OCI-LY3 (cell line): ENCODE data around the gene BCLAF3.
A peak's percentile ranks its signal among the peaks of the same experiment; 100 is the strongest.

Experiments
- H2AFZ ChIP-seq: fragments of 200-600, 300-600 bp; shearing (Covaris generic); 2 replicates; pipeline ENCODE4 v1.6.0; 2014; ENCODE audit warnings: antibody characterized with exemption, low read depth, low read length
- H3K27ac ChIP-seq: fragments of 200-600, 300-600 bp; sonication (generic); 2 replicates; pipeline ENCODE4 v1.5.1; 2014; ENCODE audit warnings: mild to moderate bottlenecking, low read length, moderate library complexity, mixed read lengths
- H3K27me3 ChIP-seq: fragments of 200-600, 300-600 bp; sonication (generic); 2 replicates; pipeline ENCODE4 v1.6.1; 2014; ENCODE audit warnings: low read depth, low read length, mixed read lengths
- H3K36me3 ChIP-seq: fragments of 200-600, 300-600 bp; sonication (generic); replicated peaks from 2 replicates; pipeline ENCODE3; 2014; ENCODE audit warnings: low read depth, low read length, mixed read lengths
- H3K4me1 ChIP-seq: fragments of 300-600, 200-600 bp; sonication (generic); 2 replicates; pipeline ENCODE4 v1.6.1; 2014; ENCODE audit warnings: low read length, mixed read lengths
- H3K4me2 ChIP-seq: fragments of 200-600, 300-600 bp; sonication (generic); 2 replicates; pipeline ENCODE4 v1.6.1; 2014; ENCODE audit warnings: low read length, mixed read lengths
- H3K4me3 ChIP-seq: fragments of 300-600, 200-600 bp; sonication (generic); 2 replicates; pipeline ENCODE4 v1.5.1; 2014; ENCODE audit warnings: antibody characterized with exemption, mild to moderate bottlenecking, low read length, moderate library complexity
- H3K79me2 ChIP-seq: fragments of 300-600, 200-600 bp; shearing (Covaris generic); 2 replicates; pipeline ENCODE4 v1.6.1; 2014; ENCODE audit warnings: mild to moderate bottlenecking, low read length, mixed read lengths
- H3K9ac ChIP-seq: fragments of 300-600, 200-600 bp; shearing (Covaris generic); 2 replicates; pipeline ENCODE4 v1.6.0; 2014; ENCODE audit warnings: mild to moderate bottlenecking, low read length, moderate library complexity
- H3K9me3 ChIP-seq: fragments of 200-600, 300-600 bp; shearing (Covaris generic); 2 replicates; pipeline ENCODE4 v1.6.1; 2014; ENCODE audit warnings: low read length, mixed read lengths; ENCODE audit not compliant: insufficient read depth
- H4K20me1 ChIP-seq: fragments of 200-600, 300-600 bp; sonication (generic); 2 replicates; pipeline ENCODE4 v1.6.1; 2016; ENCODE audit warnings: low read length, mixed read lengths; ENCODE audit not compliant: insufficient read depth
- EZH2phosphoT487 ChIP-seq: fragments of 200-600 bp; shearing (Covaris generic); IDR thresholded peaks from 2 replicates; pipeline ENCODE4 v1.6.1; 2018; ENCODE audit warnings: antibody characterized with exemption, mixed run types, low read depth
- TF ChIP-seq, protein P1 (sequence below): fragments of 200-600, 300-600 bp; sonication (generic); IDR thresholded peaks from 2 replicates; pipeline ENCODE4 v1.5.1; 2014; ENCODE audit warnings: antibody characterized with exemption, low read length, low read depth

The BCLAF3 gene

DNA sequence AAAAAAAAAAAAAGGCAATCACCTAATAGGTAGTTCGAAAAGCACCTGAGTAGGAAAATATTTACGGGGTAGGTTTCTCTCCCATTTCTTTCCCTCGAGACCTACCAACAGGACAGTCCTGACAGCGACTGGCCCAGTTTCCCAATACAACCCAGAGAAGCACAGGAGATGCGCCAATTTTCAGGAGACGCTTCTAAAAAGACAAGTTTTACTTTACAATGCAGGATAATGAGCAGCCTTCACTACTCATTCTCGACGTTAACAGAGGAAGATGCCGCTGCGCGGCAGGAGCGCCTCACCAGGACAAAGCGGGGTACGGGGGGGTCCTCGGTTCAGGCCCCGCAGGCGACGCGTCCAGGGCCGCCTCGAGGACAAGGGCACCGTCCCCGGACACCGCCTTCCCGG lies 708 bp downstream of the BCLAF3 start:
- TF ChIP-seq, protein P1, sequence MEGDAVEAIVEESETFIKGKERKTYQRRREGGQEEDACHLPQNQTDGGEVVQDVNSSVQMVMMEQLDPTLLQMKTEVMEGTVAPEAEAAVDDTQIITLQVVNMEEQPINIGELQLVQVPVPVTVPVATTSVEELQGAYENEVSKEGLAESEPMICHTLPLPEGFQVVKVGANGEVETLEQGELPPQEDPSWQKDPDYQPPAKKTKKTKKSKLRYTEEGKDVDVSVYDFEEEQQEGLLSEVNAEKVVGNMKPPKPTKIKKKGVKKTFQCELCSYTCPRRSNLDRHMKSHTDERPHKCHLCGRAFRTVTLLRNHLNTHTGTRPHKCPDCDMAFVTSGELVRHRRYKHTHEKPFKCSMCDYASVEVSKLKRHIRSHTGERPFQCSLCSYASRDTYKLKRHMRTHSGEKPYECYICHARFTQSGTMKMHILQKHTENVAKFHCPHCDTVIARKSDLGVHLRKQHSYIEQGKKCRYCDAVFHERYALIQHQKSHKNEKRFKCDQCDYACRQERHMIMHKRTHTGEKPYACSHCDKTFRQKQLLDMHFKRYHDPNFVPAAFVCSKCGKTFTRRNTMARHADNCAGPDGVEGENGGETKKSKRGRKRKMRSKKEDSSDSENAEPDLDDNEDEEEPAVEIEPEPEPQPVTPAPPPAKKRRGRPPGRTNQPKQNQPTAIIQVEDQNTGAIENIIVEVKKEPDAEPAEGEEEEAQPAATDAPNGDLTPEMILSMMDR = peak; percentile 6; the same call in 1 of the 2 replicates
- TF ChIP-seq EZH2phosphoT487 = no peak
- no peaks in the 10 kb centered on the region for H3K9me3 ChIP-seq
- H3K9ac ChIP-seq = peak overlapping the region; percentile 62
- peak overlapping the region; percentile 91 for H3K4me3 ChIP-seq
- no peaks in the 10 kb centered on the region for H3K27me3 ChIP-seq
- H3K27ac ChIP-seq = no peak overlapping the region
- H3K4me2 ChIP-seq = peak overlapping the region; percentile 89
- H4K20me1 ChIP-seq = no peaks in the 10 kb centered on the region
- H2AFZ ChIP-seq = no peak overlapping the region; the same call in 1 of the 2 replicates
- no peaks in the 10 kb centered on the region for H3K36me3 ChIP-seq
- peaks cover 12% of the 10 kb centered on the region for H3K4me1 ChIP-seq
- 0 out of 2 replicates have a peak, but pooled peaks cover 3% of the 10 kb centered on the region for H3K79me2 ChIP-seq

DNA sequence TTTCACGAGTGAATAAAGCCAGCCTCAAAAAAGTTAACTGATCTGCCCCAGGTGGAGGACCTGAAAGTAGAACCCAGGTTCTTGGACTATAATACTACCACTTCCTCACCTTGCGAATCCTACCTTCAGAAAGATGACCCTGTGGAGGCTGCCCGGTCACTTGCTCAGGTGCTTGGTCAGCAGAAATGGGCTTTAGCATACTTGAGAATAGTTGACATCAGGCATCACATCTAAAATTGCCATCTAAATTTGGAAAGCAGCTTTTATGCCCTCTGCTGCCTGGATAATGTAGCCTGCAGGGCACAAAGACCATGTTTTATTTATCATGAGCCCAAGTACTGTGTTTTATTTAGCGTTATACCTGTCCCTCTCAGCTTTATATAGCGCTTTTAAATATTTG lies 3.0 kb downstream of the BCLAF3 start:
- Histone ChIP-seq H3K79me2 (0 out of 2 replicates have a peak, but pooled peaks cover 3% of the 10 kb centered on the region), H3K4me2 (no peak overlapping the region), H3K27ac (no peak overlapping the region), H3K27me3 (no peaks in the 10 kb centered on the region), H4K20me1 (no peaks in the 10 kb centered on the region), H3K9me3 (no peaks in the 10 kb centered on the region), H2AFZ (no peak overlapping the region), H3K4me1 (peaks cover 8% of the 10 kb centered on the region), H3K36me3 (no peaks in the 10 kb centered on the region), H3K4me3 (no peak overlapping the region), H3K9ac (no peak overlapping the region)
- TF ChIP-seq, protein P1 = peak; percentile 29; the same call in 1 of the 2 replicates
- TF ChIP-seq EZH2phosphoT487 = no peak

DNA sequence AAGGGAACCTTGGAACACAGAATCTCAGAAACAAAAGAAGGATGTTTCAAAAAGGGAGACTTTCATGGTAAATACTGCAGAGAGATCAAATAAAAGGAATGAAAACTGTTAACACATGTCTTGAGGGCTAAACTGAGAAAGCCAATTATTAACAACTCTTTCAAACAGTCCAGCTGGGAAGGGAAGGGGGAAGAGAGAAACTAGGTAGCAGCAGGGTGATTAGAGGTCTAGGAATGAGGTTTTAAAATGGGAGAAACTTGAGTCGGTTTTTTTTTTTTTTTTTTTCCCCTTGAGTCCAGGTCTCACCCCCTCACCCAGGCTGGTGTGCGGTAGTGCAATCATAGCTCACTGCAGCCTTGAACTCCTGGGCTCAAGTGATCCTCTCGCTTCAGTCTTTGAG lies 4.3 kb downstream of the BCLAF3 start:
- peaks cover 6% of the 10 kb centered on the region for H3K4me1 ChIP-seq
- no peak overlapping the region for H3K4me2 ChIP-seq
- no peak overlapping the region for H3K4me3 ChIP-seq
- TF ChIP-seq EZH2phosphoT487 = no peak
- no peak overlapping the region for H3K27ac ChIP-seq
- no peaks in the 10 kb centered on the region for H3K27me3 ChIP-seq
- H3K36me3 ChIP-seq = no peaks in the 10 kb centered on the region
- H3K9ac ChIP-seq = no peak overlapping the region
- 0 out of 2 replicates have a peak, but pooled peaks cover 3% of the 10 kb centered on the region for H3K79me2 ChIP-seq
- no peaks in the 10 kb centered on the region for H4K20me1 ChIP-seq
- no peak overlapping the region for H2AFZ ChIP-seq
- H3K9me3 ChIP-seq = no peaks in the 10 kb centered on the region

DNA sequence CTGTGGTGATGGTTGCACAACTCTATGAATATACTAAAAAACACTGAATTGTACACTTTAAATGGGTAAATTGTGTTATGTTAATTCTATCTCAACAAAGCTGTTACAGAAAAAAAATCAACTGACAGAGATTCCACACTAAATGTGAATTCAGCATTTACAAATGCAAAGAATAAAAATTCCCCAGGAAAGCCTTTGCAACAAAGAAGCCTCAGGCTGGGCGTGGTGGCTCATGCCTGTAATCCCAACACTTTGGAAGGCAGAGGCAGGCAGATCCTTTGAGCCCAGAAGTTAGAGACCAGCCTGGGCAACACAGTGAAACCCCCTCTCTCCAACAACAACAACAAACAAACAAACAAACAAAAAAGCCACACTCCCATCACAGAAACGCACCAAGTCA lies 8.9 kb downstream of the BCLAF3 start:
- H3K79me2 ChIP-seq = no peaks in the 10 kb centered on the region
- no peaks in the 10 kb centered on the region for H4K20me1 ChIP-seq
- H3K27me3 ChIP-seq = no peaks in the 10 kb centered on the region
- no peak overlapping the region for H3K27ac ChIP-seq
- no peaks in the 10 kb centered on the region for H3K9me3 ChIP-seq
- TF ChIP-seq, protein P1 = no peak
- no peak for TF ChIP-seq EZH2phosphoT487
- H3K4me1 ChIP-seq = peaks cover 7% of the 10 kb centered on the region; the same call in 1 of the 2 replicates
- H3K36me3 ChIP-seq = no peaks in the 10 kb centered on the region
- no peak overlapping the region for H2AFZ ChIP-seq
- no peak overlapping the region for H3K9ac ChIP-seq
- no peak overlapping the region for H3K4me3 ChIP-seq
- H3K4me2 ChIP-seq = no peak overlapping the region

DNA sequence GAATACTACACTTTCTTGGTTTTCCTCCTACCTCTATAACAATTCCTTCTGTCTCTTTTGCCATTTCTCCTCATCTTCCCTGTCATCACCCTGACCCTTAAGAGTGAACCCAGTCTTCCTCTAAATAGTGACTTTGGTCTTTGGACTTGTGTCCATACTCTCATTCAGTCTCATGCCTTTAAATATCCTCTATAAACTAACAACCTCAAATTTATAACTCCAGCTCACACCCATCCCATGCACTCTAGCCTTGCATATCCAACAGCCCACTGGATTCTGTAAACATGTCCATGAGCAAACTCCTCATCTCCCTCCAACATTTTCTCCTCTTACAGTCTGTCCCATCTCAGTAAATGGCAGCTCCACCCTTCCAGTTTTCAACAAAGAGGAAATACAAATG lies 15.0 kb downstream of the BCLAF3 start:
- Histone ChIP-seq H3K9ac (no peak overlapping the region), H3K27me3 (no peaks in the 10 kb centered on the region), H3K4me2 (no peak overlapping the region), H3K27ac (no peak overlapping the region), H3K79me2 (peaks cover 4% of the 10 kb centered on the region; the same call in 1 of the 2 replicates), H4K20me1 (no peaks in the 10 kb centered on the region), H3K9me3 (no peaks in the 10 kb centered on the region), H3K4me1 (peaks cover 32% of the 10 kb centered on the region), H2AFZ (no peak overlapping the region), H3K4me3 (no peak overlapping the region), H3K36me3 (no peaks in the 10 kb centered on the region)
- no peak for TF ChIP-seq EZH2phosphoT487
- TF ChIP-seq, protein P1 = no peak
